ENCODE data around the gene SPIB. TPM values are rescaled to one million over a fixed set of nuclear protein-coding genes. Genes with fewer than 3 reads are reported as not detected.

SPIB gene
- total RNA-seq, 1 donor = not detected

DNA sequence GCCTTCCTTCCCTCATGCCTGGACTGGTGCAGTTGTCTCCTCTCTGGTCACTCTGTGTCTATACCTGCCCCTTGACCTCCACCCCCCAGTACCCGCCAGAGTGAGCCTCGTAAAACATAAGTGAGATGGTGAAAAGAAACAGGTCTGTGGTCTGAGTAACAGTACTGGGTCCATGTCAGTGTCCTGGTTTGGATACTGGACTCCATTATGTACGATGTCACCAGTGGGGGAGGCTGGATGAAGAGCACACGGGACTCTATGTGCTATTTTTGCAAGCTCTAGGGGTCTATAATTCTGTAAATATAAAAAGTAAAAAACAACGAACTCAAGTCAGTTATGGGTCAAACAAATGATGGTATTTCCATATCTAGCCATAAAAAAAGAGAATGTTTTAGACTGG lies 28.3 kb downstream of the SPIB start:
- no peak for DNase-seq (ENCODE audit: low read depth)
- TF ChIP-seq, protein P1, sequence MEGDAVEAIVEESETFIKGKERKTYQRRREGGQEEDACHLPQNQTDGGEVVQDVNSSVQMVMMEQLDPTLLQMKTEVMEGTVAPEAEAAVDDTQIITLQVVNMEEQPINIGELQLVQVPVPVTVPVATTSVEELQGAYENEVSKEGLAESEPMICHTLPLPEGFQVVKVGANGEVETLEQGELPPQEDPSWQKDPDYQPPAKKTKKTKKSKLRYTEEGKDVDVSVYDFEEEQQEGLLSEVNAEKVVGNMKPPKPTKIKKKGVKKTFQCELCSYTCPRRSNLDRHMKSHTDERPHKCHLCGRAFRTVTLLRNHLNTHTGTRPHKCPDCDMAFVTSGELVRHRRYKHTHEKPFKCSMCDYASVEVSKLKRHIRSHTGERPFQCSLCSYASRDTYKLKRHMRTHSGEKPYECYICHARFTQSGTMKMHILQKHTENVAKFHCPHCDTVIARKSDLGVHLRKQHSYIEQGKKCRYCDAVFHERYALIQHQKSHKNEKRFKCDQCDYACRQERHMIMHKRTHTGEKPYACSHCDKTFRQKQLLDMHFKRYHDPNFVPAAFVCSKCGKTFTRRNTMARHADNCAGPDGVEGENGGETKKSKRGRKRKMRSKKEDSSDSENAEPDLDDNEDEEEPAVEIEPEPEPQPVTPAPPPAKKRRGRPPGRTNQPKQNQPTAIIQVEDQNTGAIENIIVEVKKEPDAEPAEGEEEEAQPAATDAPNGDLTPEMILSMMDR (IDR thresholded peaks at IDR 0.05; ENCODE audit: insufficient read depth, low read length) = no peak
- no peak overlapping the region for H3K4me3 ChIP-seq (ENCODE audit: low read depth, low read length)

DNA sequence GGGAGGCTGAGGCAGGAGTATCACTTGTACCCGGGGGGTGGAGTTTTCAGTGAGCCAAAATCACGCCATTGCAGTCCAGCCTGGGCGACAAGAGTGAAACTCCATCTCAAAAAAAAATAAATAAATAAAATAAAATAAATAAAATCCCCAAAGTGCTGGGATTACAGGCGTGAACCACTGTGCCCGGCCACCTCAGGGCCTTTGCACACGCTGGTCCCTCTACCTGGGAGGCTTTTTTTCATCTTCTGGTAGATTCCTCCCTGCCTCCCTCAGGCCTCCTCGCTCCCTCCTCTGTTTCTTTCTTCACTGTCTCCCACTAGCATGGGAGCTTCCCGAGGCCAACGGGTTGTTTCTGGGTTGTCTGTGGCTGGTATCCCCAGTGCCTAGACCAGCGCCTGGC lies 29.0 kb downstream of the SPIB start:
- TF ChIP-seq, protein P1 (IDR thresholded peaks at IDR 0.05; ENCODE audit: insufficient read depth, low read length) = no peak
- H3K4me3 ChIP-seq (ENCODE audit: low read depth, low read length) = no peak overlapping the region
- DNase-seq (ENCODE audit: low read depth) = no peak

DNA sequence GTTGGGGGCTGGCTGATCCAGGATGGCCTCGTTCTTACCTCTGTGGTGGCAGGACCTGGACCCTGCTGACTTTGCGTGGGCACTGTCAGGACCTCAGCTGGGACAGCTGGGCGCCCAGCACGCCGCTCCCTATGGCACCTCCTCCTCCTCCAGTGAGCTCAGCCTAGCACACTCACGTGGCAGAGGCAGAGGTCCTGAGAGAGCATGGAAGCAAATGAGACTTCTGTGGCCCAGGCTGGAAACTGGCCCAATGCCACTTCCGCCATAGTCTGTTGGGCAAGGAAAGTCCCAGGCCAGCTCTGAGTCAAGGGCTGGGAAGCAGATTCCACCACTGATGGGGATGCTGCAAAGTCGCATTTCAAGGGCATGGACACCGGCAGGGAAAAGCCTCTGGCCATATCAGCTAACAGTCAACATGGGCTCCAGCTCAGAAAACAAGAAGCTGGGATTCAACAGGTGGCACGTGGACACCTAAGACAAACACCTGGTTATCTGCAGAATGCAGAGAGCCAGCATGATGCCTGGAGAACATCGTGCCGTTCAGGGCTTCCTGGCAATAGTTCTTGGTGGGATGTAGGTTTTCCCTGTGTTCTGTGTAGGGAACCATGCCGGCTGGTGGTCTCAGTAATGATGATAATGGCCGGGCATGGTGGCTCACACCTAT lies 30.6 kb downstream of the SPIB start:
- TF ChIP-seq, protein P1 (IDR thresholded peaks at IDR 0.05; ENCODE audit: insufficient read depth, low read length) = no peak
- DNase-seq (ENCODE audit: low read depth) = no peak
- no peak overlapping the region for H3K4me3 ChIP-seq (ENCODE audit: low read depth, low read length)

DNA sequence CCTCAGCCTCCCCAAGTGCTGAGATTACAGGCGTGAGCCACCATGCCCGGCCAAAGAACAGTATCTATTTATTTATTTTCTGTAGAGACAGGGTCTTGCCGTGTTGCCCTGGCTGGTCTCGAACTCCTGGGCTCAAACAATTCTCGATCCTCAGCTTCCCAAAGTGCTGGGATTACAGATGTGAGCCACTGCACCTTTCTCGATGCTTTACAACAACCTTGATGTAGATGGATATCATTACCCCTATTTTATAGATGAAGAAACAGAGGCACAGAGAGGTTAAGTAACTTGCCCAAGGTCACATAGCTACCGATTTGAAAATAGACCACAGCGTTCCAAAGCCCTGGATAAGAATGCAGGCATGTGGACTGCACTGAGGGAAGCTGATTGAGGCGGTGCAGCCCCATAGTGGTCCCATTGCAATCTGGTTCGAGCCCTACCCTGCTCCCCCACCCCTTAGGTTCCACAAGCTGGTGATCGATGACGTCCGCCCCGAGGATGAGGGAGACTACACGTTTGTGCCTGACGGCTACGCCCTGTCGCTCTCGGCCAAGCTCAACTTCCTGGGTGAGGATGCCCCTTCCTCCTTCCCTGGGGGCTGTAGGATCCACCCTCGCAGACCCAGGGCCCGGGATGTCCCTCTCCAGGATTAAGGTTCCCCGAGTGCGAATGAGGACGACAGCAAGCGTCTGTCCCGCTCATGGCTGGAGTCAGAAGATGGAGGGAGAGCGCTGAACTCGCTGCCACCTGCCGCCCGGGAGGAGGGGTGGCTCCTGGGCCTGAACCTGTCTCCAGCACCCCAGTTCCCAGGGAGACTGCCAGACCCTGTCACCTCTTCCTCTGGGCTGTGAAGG lies 31.9 kb downstream of the SPIB start:
- H3K4me3 ChIP-seq (ENCODE audit: low read depth, low read length) = no peak overlapping the region
- no peak for DNase-seq (ENCODE audit: low read depth)
- TF ChIP-seq, protein P1 (IDR thresholded peaks at IDR 0.05; ENCODE audit: insufficient read depth, low read length) = no peak

DNA sequence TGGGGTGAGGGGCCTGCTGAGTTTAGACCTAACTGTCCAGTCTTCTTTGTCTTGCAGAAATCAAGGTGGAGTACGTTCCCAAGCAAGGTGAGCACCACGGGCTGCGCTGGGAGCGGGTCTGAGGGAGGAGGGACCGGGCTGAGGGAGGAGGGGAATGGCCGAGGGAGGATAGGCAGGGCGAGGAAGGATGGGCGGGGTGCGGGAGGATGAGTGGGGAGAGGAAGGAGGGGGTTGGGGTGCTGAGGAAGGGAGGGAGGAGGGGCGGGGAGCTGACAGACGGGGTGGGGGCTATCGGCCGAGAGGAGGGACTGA lies 32.4 kb downstream of the SPIB start:
- no peak for DNase-seq (ENCODE audit: low read depth)
- no peak overlapping the region for H3K4me3 ChIP-seq (ENCODE audit: low read depth, low read length)
- TF ChIP-seq, protein P1 (IDR thresholded peaks at IDR 0.05; ENCODE audit: insufficient read depth, low read length) = no peak

DNA sequence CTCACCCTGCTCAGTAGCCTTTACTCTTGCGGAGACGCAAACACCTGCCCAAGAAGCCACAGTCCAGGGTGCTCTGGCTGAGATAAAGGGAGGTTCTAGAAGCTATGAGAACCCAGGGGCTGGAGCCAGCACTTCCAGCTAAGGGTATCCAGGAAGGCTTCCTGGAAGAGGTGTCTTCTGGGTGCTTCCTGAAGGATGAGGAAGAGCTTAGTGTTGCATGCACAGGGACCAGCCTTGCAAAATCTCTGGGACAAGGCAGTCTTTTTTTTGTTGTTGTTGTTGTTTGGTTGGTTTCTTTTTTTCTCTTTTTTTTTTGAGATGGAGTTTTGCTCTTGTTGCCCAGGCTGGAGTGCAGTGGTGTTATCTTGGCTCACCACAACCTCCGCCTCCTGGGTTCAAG lies 34.5 kb downstream of the SPIB start:
- TF ChIP-seq, protein P1 (IDR thresholded peaks at IDR 0.05; ENCODE audit: insufficient read depth, low read length) = no peak
- H3K4me3 ChIP-seq (ENCODE audit: low read depth, low read length) = no peak overlapping the region
- DNase-seq (ENCODE audit: low read depth) = no peak

Data from fibroblast of the aortic adventitia (primary cell).